Neural cell (in vitro differentiated cells): ENCODE results near the gene UTP14C. TPM values are rescaled to one million over a fixed set of nuclear protein-coding genes. Genes with fewer than 3 reads are reported as not detected.

Source experiments
- H2AFZ ChIP-seq: fragments of 200-600, 300-800 bp; sonication (generic), shearing (Covaris generic); 2 replicates; pipeline ENCODE4 v1.6.0; 2014; ENCODE audit warnings: low read depth, mild to moderate bottlenecking, antibody characterized with exemption, low read length, moderate library complexity
- H3F3A ChIP-seq: fragments of 200-600 bp; shearing (Covaris generic); 2 replicates; pipeline ENCODE4 v1.6.1; 2016; ENCODE audit warnings: mild to moderate bottlenecking, moderate library complexity, mixed read lengths, antibody characterized with exemption, low read length; ENCODE audit not compliant: insufficient read depth, poor library complexity, severe bottlenecking
- H3K27ac ChIP-seq: fragments of 200-600, 300-800 bp; sonication (generic), shearing (Covaris generic); 2 replicates; pipeline ENCODE4 v1.5.1; 2014; ENCODE audit warnings: mild to moderate bottlenecking, low read length, moderate library complexity
- H3K27me3 ChIP-seq: fragments of 300-800, 200-600 bp; sonication (generic), shearing (Covaris generic); 2 replicates; pipeline ENCODE4 v1.6.0; 2014; ENCODE audit warnings: mild to moderate bottlenecking, low read depth, low read length, moderate library complexity; ENCODE audit not compliant: insufficient read depth
- H3K36me3 ChIP-seq: fragments of 300-800, 200-600 bp; sonication (generic), shearing (Covaris generic); 2 replicates; pipeline ENCODE4 v1.5.1; 2014; ENCODE audit warnings: mild to moderate bottlenecking, antibody characterized with exemption, low read length, moderate library complexity; ENCODE audit not compliant: insufficient read depth
- H3K4me2 ChIP-seq: fragments of 300-800, 200-600 bp; sonication (generic), shearing (Covaris generic); 2 replicates; pipeline ENCODE4 v1.6.0; 2014; ENCODE audit warnings: mild to moderate bottlenecking, low read length
- H3K4me3 ChIP-seq: fragments of 300-800, 200-600 bp; sonication (generic), shearing (Covaris generic); 2 replicates; pipeline ENCODE4 v1.5.1; 2014; ENCODE audit warnings: mild to moderate bottlenecking, low read length, moderate library complexity
- H3K79me2 ChIP-seq: fragments of 200-600 bp; shearing (Covaris generic); replicated peaks from 2 replicates; pipeline ENCODE4 v1.6.0; 2014; ENCODE audit warnings: mild to moderate bottlenecking, low read length, moderate library complexity; ENCODE audit not compliant: insufficient read depth
- H3K9ac ChIP-seq: fragments of 300-800, 200-600 bp; sonication (generic), shearing (Covaris generic); 2 replicates; pipeline ENCODE4 v1.6.1; 2016; ENCODE audit warnings: mild to moderate bottlenecking, low read length, mixed read lengths
- H3K9me2 ChIP-seq: fragments of 200-600 bp; shearing (Covaris generic); 2 replicates; pipeline ENCODE4 v1.6.1; 2016; ENCODE audit warnings: mild to moderate bottlenecking, low read length, mixed read lengths; ENCODE audit not compliant: insufficient read depth
- H3K9me3 ChIP-seq: fragments of 200-600, 300-800 bp; sonication (generic), shearing (Covaris generic); 2 replicates; pipeline ENCODE4 v1.6.1; 2016; ENCODE audit warnings: mild to moderate bottlenecking, mixed run types, low read length, moderate library complexity, mixed read lengths
- H4K20me1 ChIP-seq: fragments of 200-600 bp; shearing (Covaris generic); 2 replicates; pipeline ENCODE4 v1.6.1; 2016; ENCODE audit warnings: mild to moderate bottlenecking, mixed run types; ENCODE audit not compliant: insufficient read depth
- CTCF ChIP-seq: fragments of 450-650 bp; IDR thresholded peaks from 2 replicates; pipeline ENCODE4 v1.5.1; 2014; ENCODE audit warnings: antibody characterized with exemption, mild to moderate bottlenecking, moderate library complexity; ENCODE audit not compliant: poor library complexity, severe bottlenecking
- EP300 ChIP-seq: fragments of 450-650 bp; conservative IDR thresholded peaks from 2 replicates; pipeline ENCODE4 v1.6.1; 2014; ENCODE audit warnings: antibody characterized with exemption, mild to moderate bottlenecking, moderate library complexity; ENCODE audit not compliant: poor library complexity, severe bottlenecking
- EZH2 ChIP-seq: fragments of 200-600, 300-800 bp; shearing (Covaris generic), sonication (generic); IDR thresholded peaks from 2 replicates; pipeline ENCODE4 v1.6.1; 2014; ENCODE audit warnings: antibody characterized with exemption, low read length, borderline replicate concordance, mild to moderate bottlenecking; ENCODE audit not compliant: insufficient read depth, poor library complexity, severe bottlenecking
- POLR2AphosphoS5 ChIP-seq: IDR thresholded peaks from 2 replicates; pipeline ENCODE4 v1.6.1; 2012
- RAD21 ChIP-seq: fragments of 450-650 bp; conservative IDR thresholded peaks from 2 replicates; pipeline ENCODE4 v1.6.1; 2014; ENCODE audit warnings: antibody characterized with exemption, mild to moderate bottlenecking, moderate library complexity
- REST ChIP-seq: IDR thresholded peaks from 2 replicates; pipeline ENCODE4 v1.6.1; 2012; ENCODE audit warnings: borderline replicate concordance
- SMC3 ChIP-seq: fragments of 450-650 bp; conservative IDR thresholded peaks from 2 replicates; pipeline ENCODE4 v1.6.1; 2014; ENCODE audit warnings: antibody characterized with exemption, mild to moderate bottlenecking, moderate library complexity; ENCODE audit not compliant: poor library complexity
- TAF1 ChIP-seq: IDR thresholded peaks from 2 replicates; pipeline ENCODE4 v1.6.1; 2012; ENCODE audit warnings: low read depth
- polyA plus RNA-seq: library from polyadenylated mRNA; depleted of rRNA; stranded (reverse); fragments of >200 nt; gene quantifications from 2 replicates; pipeline ENCODE4 v1.2.3, GENCODE V29; 2014

UTP14C gene
- polyA plus RNA-seq, 1 donor from 2014 or later = 16.3 TPM

GRCh38 chr13:52020191-52020590 lies 4.3 kb upstream of the UTP14C start:
- no peaks in the 10 kb centered on the region for H3K36me3 ChIP-seq
- peaks cover 10% of the 10 kb centered on the region for H3K79me2 ChIP-seq

GRCh38 chr13:52022356-52022755 lies 2.1 kb upstream of the UTP14C start:
- no peaks in the 10 kb centered on the region for H4K20me1 ChIP-seq
- peaks cover 4% of the 10 kb centered on the region for H3K9me3 ChIP-seq
- no peaks in the 10 kb centered on the region for H3K27me3 ChIP-seq
- no peak overlapping the region for H2AFZ ChIP-seq
- H3K9me2 ChIP-seq = no peaks in the 10 kb centered on the region
- H3K4me2 ChIP-seq = no peak overlapping the region
- no peak overlapping the region for H3K27ac ChIP-seq
- no peak overlapping the region for H3K9ac ChIP-seq
- H3F3A ChIP-seq = no peaks in the 10 kb centered on the region
- TF ChIP-seq EP300 (no peak), EZH2 (no peak), RAD21 (no peak), CTCF (no peak), REST (no peak), TAF1 (no peak), SMC3 (no peak), POLR2AphosphoS5 (no peak)
- H3K79me2 ChIP-seq = peaks cover 6% of the 10 kb centered on the region
- H3K36me3 ChIP-seq = no peaks in the 10 kb centered on the region
- no peak overlapping the region for H3K4me3 ChIP-seq

More at GRCh38 chr13:52020191-52020590, 4.3 kb upstream of the UTP14C start:
- Histone ChIP-seq H3K9me3 (no peaks in the 10 kb centered on the region), H2AFZ (no peak overlapping the region), H3F3A (no peaks in the 10 kb centered on the region), H3K4me2 (no peak overlapping the region), H3K27me3 (no peaks in the 10 kb centered on the region), H3K27ac (no peak overlapping the region), H4K20me1 (no peaks in the 10 kb centered on the region), H3K4me3 (no peak overlapping the region), H3K9ac (no peak overlapping the region), H3K9me2 (no peaks in the 10 kb centered on the region)
- TF ChIP-seq RAD21 (no peak), EP300 (no peak)
